Stimulated activated CD8-positive, alpha-beta memory T cell treated with anti-CD3 and anti-CD28 coated beads, Interleukin-15, amount 100 ng/mL, for 48 hours (primary cell): ENCODE data around the gene PACS2.
"Not testable (repeated sequence)": the region's sequence is repeated elsewhere in the genome, so short reads cannot be mapped to it uniquely, and the experiment has no call there.

Experiments
- DNase-seq, 2 donors: peaks; one replicate each; pipeline ENCODE4 v3.0.0-alpha.2; 2020; ENCODE audit warnings: low read depth in 2 of 2

PACS2 gene

DNA sequence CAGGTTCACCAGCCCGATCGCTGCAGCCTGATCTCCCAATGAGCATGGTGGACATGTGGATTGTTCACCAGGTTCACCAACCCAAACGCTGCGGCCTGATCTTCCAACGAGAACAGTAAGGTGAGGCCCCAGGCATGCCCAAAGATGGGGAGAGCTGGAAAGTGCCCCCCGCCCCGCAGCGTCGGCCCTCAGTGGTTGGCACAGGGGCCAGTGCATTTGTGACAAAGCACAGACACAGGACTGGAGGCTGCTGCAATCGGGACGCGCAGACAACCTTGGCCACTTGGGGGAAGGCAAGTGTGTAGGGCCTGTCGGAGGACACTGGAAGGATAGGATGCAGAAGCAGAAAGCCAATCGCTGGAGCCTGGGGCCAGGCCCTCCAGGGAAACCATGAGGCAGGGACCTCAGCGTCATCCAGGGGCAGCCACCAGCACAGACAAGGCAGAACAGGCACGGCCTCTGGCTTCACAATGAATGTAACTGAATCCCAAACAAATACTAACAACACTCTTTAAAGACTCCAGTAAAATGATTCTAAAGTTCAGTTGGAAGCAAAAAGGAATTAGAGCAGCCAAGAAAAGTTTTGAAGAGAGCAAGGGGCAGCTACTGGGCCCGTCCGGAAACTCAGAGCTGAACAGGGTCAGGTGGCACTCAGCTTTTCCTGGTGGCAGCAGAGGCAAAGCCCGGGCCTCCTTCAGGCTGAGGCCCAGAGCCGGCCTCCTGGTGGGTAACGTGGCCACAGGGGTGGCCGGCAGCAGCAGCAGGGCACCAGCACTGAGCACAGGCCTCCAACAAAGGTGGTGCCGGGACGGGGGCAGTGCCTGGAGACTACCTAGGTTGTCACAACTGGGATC, 27.1 kb upstream of the PACS2 start:
- no peak for DNase-seq

DNA sequence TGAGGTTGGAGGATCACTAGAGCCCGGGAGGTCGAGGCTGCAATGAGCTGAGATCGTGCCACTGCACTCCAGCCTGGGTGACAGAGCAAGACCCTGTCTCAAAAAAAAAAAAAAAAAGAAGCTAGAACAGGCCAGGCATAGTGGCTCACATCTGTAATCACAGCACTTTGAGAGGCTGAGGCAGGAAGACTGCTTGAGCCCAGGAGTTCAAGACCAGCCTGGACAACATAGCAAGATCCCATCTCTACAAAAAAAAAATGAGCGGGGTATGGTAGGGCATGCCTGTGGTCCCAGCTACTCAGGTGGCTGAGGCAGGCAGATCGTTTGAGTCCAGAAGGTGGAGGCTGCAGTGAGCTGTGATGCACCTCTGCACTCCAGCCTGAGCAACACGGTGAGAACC, 25.6 kb upstream of the PACS2 start:
- not testable (repeated sequence) for DNase-seq

DNA sequence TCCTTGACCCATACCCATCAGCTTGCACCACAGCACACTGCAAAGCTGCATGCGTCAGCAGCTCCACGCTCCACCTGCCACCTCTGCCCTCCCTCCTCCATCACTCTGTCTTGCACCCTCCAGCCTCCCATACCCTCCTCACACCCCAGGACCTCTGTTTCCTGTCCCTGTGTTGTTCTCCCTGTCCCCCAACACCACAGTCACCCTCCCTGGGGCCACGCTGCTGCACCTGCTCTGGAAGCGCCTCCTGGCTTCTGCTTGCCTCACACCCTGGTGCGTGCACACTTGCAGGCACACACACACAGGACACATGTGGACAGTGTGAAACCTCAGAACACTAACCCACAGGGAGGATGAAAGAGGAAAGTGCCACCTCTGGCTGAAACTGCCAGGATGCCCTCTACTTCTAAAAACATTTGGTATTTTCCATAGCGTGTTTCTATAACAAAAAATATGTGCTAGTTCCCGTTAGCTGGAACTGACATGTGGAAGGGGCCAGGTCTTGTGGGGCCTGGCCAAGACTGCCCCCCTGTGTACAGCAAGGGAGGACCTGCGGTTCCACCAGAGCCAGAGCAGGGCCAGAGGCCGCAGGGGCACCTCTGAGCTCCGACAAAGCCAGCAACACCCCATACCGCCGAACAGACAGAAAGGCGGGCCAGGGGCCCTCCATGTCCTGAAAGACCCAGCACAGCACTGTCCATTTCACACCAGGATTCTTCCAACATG, 23.8 kb upstream of the PACS2 start:
- no peak for DNase-seq

DNA sequence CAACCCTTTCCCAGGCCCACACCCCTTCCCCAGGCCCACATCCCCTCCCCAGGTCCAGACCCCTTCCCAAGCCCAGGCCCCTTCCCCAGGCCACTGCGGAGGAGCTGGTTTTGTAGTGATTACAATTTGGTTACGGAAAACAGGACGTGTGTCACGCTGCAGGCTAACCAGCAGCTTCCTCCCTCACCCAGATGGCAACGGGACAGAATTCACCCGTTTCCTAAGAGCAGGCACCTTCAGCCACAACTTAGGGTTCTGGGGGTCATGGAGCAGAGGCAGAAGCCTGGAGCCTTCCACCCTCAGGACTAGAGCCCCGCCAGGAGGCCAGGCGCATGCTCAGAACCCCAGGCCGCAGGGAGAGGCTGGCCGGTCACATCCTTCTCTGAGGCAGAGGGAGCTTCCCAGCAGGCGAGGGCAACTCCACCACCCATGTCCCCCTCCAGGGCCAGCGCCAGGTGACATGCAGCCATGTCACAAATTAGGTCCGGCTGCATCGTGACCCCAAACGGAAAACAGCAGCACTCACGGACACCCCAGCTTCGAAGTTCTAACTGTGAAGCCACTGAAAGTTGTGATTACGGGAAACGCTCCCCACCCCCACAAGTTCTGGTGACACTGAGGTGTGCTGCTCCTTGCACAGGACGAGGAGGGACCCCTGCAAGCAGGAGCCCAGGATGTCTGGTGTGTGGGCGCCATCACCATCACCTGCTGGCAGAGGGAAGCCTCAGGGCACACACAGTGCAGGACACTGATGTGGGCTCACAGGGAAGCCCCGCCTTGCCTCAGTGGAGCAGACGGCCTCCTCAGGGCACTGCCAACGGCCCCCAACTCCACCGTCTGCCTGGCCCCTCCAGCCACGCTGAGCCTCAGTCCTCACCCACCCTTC, 21.5 kb upstream of the PACS2 start:
- peak in 1 of 2 donors; percentile 49 for DNase-seq

DNA sequence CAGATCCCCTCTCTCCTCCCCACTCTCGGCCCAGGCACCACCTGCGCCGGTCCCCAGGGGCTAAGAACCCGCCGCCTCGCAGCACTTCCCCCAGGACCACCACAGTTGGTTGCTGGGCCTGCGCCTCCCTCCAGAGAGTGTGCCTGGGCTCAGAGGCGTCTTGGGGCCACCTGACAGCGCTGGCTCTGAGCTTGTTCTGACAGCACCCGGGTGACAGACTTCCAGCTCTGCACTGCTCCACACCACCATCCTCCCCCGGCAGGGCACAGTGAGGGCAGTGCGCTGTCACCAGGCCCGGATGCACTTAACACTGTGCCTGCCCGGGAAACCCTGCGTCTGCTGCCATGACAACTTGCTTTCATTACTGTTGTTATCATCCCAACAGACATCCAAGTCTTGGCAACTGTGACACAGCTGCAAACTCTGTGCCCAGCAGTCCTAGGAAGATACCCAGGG, 20.4 kb upstream of the PACS2 start:
- DNase-seq: peak; percentile 35 to 56

DNA sequence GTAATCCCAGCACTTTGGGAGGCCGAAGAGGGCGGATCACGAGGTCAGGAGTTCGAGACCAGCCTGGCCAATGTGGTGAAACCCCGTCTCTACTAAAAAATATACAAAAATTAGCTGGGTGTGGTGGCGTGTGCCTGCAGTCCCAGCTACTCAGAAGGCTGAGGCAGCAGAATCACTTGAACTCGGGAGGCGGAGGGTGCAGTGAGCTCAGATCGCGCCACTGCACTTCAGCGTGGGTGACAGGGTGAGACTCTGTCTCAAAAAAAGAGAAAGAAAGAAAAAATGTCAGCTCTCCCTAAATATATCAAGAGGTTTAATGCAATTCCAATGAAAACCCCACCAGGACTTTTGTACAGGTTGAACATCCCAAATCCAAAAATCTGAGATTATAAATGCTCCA, 17.2 kb upstream of the PACS2 start:
- not testable (repeated sequence) for DNase-seq

DNA sequence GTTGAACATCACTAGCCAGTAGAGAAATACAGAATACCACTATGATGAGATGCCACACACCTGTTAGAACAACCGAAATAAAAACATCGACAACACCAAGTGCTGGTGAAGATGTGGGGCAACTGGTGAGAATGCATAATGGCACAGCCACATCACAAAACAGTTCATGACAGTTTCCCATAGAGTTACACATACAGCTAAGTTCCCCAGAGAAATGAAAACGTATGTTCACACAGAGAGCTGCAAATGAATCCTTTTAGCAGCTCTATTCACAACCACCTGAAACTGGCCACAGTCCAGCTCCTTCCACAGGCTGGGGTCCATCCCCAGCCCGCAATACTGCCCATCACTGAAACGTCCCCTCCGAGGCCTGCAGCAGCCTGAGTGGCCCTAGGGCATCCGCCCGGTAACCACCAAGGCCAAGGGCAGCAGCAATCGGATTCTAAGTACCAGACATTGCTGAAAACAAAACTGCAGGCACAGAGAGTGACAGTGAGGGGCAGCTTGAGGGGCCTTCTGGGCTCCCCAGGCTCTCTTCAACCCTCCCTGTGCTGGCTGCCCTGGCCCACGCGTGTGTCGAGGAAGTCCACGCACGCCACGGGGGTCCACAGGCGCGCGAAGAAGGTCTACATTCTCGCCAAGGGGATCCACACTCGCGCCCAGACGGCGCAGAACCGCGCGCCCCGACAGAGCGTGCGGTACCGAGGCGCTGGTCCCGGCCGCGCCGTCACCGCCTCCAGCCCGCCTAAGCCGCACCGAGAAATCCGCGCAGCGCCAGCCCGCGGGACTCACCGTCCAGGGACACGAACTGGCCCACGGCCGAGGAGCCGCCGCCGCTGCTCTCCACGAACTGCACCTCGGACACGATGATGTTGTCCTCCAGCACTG, 14.7 kb upstream of the PACS2 start:
- DNase-seq: no peak

DNA sequence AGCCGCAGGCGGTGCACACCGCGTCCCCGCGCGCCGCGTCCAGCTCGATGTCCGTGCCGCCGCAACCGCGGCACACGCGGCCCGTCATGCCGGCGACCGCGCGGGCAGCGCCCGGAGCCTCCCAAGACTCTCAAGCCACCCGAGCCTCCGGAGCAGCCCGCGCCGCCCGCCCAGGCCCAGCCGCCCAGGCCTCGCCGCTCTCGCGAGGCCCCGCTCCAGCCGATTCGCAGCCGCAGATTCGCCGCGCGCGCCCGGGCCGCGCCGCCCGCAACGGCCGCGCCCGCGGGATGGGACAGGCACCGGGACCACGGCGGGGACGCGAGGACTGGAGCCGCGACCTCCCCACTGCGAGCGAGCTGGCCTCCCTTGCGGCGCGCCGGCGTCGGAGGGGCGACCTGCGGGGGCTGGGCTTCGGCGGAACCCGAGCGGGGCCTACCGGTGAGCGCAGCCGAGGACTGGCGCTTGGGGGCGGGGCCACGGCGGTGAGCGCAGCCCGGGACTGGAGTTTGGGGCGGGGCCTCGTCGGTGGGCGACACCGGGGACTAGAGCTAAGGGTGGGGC, 13.9 kb upstream of the PACS2 start, which contains the start of gene BRF1:
TSS of gene BRF1 (minus strand) at position 460 of the 561 bp plus-strand sequence. CDS start at position 88, 372 bp downstream.
- peak; percentile 96 to 97 for DNase-seq

DNA sequence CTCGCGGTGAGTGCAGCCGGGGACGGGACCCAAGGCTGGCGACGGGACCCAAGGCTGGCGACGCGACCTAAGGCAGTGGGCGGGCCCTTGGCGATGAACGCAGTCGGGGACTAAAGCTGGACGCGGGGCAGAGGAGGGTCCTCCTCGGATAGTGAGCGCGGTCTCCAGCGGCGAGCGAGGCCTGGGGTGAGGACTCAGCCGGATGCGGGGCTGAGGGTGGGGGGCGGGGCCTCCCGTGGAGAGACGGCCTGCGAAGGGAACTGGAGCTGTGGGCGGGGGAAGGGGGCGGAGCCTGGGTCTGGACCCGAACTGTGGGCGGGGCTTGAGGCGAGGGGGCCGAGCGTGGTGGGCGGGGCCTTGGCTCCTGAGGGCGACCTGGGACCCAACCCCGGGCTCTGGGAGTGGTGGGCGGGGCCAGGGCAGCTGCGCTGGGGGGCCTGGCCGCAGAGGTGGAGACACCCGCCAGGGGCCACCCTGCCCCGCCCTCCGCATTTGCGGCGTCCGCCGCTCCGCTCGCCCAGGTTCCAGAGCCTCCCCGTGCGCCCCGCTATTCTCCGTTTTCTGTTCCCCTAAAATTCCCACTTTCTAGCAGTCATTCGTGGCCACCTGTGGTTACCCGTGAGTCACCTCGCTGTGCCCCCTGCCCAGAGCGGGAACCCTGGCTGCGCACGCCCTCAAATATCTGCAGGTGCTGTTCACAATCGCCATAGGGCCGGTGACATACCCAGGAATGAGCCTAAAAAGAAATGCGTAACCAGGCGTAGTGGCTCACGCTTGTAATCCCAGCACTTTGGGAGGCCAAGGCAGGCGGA, 13.2 kb upstream of the PACS2 start:
- DNase-seq: peak; percentile 99 to 100

DNA sequence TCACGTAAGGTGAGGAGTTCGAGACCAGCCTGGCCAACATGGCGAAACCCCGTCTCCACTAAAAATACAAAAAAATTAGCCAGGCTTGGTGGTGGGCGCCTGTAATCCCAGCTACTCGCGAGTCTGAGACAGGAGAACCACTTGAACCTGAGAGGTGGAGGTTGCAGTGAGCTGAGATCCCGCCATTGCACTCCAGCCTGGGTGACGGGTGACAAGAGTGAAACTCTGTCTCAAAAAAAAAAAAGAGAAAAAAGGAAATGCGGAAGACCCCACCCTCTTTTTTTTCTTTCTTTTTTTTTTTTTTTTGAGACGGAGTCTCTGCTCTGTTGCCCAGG, 12.7 kb upstream of the PACS2 start:
- DNase-seq: not testable (repeated sequence)

DNA sequence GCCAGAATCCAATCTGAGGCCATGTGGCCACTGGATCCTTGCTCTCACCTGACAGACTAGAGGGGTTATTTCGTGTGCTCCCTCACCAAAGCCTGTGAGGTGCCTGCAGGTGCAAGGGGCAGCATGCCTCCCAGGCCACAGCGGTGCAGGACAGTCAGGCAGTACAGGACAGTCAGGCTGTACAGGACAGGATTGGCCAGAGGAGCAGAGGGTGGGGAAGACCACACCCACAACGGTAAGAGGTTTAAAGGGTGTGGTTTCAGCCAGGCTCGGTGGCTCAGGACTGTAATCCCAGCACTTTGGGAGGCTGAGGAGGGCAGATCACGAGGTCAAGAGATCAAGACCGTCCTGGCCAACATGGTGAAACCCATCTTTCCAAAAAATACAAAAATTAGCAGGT, 10.6 kb upstream of the PACS2 start:
- no peak for DNase-seq

DNA sequence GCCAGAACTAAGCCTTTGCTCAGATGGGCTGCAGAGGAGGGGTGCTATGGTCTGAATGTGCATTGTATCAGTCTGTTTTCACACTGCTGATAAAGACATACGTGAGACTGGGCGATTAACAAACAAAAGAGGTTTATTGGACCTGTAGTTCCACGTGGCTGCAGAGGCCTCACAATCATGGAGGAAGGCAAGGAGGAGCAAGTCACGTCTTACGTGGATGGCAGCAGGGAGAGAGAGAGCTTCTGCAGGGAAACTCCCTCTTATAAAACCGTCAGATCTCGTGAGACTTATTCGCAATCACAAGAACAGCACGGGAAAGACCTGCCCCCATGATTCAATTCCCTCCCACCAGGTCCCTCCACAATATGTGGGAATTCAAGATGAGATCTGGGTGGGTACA, 10.0 kb upstream of the PACS2 start:
- no peak for DNase-seq

DNA sequence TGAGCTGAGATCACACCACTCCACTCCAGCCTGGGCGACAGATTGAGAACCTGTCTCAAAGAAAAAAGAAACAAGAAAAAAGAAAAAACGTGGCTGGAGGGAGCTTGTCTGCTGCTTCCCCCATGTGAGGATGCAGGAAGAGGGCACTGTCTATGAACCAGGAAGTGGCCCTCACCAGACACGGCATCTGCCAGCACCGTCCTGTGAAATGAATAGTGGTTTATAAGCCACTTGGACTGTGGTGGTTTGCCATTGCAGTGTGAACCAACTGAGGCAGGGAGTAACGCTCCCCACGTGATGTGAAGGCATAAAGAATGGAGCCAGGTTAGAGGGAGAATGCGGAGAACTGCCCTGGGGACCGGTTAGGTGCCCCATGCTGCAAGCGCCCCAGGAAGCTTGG, 9.2 kb upstream of the PACS2 start:
- DNase-seq: no peak

DNA sequence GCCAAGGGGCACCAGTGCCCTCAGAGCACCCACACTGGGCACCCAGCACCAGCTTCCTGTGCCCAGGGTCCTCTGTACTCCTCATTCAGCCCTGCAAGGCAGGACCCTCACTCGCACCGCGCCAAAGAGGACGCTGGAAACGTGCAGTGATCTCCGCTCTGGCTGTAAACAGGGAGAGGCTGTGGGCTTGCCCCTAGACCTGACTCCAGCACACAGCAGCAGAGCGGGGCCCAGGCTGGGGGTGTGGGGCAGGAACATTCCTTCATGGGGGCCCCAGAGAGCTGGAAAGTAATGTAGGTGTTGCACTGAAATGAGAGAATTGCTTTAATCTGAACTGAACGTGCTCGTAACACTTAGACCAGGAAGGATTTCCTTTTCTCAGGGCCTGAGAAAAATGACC, 8.8 kb upstream of the PACS2 start:
- no peak for DNase-seq

DNA sequence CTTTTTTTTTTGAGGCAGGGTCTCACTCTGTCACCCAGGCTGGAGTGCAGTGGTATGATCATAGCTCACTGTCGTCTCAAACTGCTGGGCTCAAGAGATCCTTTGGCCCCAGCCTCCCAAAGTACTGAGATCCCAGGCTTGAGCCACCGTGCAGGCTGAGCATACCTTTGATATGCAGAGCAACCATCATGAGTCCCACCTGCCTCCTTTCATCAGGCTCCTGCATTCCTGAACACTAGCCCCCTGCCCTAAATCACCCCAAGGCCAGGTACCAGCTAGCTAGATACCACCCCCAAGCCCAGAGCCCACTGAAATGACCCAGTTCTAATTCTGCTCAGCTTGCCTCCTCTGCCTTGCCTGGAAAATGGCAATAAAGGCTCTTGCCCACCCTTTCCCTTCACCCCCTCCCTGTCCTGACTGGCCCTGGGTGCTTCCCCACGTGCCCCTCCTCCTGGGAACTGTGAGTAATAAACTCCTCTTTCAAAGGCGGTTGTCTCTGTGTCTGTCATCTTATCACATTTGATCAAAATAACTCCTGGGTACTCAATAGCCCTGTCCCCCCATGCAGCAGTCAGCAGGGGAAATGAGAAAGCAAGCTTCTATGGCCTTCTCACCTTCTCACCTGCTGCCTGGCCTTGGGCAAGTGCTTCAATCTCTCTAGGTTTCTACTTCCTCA, 7.4 kb upstream of the PACS2 start:
- no peak for DNase-seq

DNA sequence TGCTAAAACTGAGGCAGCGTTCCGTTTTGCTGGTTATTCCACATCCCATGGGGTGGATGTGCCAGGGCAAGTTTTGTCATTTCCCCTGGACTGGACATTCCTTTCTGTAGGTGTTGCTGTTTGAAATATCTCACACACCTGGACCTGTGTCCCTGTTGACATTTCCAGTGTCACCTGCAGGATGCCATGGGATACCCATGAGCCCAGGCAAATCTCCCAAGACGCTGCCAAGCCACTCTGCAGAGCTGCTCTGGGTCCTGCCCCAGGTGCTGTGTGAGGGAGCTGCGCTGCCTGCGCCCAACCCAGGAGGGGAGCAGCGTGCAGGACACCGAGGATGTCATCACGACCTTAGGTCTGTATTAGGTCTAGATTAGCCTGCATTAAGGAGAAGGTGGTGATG, 5.2 kb upstream of the PACS2 start:
- DNase-seq: no peak

DNA sequence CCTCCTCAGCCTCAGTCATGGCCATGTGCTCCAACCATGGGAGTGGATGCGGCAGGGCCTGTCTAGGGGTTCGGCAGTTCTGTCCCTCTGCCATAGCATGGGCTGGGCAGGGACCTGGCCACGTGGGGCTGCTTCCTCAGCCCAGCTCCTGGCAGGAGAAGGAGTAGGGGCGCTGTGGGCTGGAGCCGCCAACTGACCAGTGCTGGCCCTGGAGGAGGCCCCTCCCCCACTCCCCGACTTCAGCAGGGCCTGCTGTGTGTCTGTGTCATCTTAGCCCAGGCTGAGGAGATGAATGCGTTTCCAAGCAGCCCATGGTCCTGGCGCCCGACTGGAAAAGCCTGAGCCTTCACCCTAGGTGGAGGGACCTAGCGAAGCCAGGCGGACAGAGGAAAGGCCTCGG, 2.7 kb upstream of the PACS2 start:
- no peak for DNase-seq

DNA sequence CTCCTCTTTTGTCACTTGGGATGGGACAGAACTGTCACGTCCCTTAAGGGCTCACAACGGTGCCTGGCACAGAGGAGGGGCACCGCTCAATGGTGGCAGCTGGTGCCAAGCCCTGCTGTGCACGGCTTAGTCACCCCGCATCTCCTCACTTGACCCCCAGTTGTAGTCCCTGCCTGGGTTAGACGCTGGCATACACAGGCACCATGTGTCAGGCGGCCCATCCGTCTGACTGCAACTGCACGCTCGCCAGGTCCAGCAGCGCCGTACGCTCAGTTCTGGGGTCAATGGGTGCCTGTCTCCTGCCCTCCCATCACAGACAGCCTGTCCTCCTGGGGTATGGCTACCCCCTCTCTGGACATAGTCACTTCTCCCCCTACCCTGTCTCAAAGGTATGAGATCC, 1.6 kb upstream of the PACS2 start:
- no peak for DNase-seq
